ENCODE results near the gene MMS22L. TPM values are rescaled to one million over a fixed set of nuclear protein-coding genes. Genes with fewer than 3 reads are reported as not detected.
A peak's percentile ranks its signal among the peaks of the same experiment; 100 is the strongest.

The MMS22L gene, protein sequence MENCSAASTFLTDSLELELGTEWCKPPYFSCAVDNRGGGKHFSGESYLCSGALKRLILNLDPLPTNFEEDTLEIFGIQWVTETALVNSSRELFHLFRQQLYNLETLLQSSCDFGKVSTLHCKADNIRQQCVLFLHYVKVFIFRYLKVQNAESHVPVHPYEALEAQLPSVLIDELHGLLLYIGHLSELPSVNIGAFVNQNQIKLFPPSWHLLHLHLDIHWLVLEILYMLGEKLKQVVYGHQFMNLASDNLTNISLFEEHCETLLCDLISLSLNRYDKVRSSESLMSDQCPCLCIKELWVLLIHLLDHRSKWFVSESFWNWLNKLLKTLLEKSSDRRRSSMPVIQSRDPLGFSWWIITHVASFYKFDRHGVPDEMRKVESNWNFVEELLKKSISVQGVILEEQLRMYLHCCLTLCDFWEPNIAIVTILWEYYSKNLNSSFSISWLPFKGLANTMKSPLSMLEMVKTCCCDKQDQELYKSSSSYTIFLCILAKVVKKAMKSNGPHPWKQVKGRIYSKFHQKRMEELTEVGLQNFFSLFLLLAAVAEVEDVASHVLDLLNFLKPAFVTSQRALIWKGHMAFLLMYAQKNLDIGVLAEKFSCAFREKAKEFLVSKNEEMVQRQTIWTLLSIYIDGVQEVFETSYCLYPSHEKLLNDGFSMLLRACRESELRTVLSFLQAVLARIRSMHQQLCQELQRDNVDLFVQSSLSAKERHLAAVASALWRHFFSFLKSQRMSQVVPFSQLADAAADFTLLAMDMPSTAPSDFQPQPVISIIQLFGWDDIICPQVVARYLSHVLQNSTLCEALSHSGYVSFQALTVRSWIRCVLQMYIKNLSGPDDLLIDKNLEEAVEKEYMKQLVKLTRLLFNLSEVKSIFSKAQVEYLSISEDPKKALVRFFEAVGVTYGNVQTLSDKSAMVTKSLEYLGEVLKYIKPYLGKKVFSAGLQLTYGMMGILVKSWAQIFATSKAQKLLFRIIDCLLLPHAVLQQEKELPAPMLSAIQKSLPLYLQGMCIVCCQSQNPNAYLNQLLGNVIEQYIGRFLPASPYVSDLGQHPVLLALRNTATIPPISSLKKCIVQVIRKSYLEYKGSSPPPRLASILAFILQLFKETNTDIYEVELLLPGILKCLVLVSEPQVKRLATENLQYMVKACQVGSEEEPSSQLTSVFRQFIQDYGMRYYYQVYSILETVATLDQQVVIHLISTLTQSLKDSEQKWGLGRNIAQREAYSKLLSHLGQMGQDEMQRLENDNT
- 10 to 100 TPM; 43.4 to 46.3 TPM for total RNA-seq

DNA sequence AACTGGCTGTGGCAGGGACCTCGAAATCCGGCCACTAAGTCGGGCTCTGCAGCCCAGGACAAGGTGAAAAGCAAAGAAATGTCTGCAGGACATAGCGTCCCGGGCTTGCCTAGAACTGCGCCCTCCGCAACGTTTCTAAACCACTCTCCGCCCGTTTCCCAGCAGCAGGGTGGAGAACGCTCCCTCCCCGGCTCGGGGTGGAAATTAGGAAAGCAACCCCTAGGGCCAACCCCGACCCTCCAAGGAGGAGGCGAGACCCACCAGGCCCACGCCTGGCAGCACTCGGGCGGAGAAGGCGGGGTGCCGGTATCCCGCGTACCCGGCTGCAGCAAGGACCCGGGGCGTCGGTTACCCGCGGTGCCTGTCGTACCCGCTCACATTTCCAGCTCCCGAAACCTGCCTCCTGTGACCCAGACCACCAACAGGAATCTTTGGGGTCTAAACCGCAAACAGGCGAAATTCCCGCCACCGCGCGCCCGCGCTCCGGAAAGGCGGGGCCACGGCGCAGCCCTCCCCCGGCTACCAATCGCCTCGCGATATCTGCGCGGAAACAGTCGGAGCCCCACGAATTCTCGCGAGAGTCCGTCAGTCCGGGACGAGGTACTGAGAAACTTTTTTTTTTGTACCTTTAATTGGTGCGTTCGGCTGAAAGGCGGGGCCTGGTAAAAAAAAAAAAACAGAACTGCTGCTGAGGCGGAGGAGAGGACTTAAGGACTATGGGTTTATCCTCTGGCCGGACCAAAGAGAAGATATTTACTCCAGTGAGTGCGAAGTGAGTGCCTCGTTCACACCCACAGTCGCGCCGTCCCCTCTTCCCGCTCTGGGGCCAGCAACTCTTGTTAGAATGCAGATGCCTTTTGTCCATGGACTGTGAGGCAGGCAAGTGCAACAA is at the start of gene MMS22L:
TSS of gene MMS22L (minus strand) at position 491 of the 892 bp plus-strand sequence. CDS start 739 bp downstream, outside the sequence.
- no peaks in the 10 kb centered on the region for H3K27me3 Mint-ChIP-seq
- H3K27ac Mint-ChIP-seq = peak within 1 kb of the TSS; percentile 89
- CTCF ChIA-PET = no interaction called here
- H3K36me3 Mint-ChIP-seq = peaks cover 23% of the 10 kb centered on the region
- H3K4me1 Mint-ChIP-seq = peaks cover 28% of the 10 kb centered on the region
- DNase-seq (peak; percentile 97), ATAC-seq (peak; percentile 97)
- no peaks in the 10 kb centered on the region for H3K9me3 Mint-ChIP-seq (ENCODE audit: low read depth)
- peak within 1 kb of the TSS; percentile 91 for H3K4me3 Mint-ChIP-seq

DNA sequence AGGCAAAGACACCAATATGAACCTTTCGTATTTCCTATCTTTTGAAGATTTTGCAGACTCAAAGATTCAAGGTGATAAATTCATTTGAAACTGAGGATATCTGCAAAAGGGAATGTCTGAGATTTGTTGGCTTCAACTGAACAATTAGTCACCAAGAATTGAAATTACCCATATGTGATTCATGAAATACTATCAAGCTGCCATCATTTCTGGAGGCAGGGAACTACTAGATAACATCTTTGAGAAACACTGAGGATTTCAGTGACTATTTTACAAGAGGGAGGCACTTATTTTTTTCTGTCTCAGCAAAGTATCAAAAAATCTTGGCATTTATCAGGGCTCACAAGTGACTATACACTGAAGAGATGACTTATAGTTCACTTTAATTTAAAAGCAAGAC is 39.8 kb upstream of the MMS22L start:
- H3K27ac Mint-ChIP-seq = no peak overlapping the region
- H3K4me3 Mint-ChIP-seq = no peak overlapping the region
- ATAC-seq = no peak
- no peak for DNase-seq
- H3K36me3 Mint-ChIP-seq = no peaks in the 10 kb centered on the region
- CTCF ChIA-PET = no interaction called here
- peaks cover 4% of the 10 kb centered on the region for H3K27me3 Mint-ChIP-seq
- H3K9me3 Mint-ChIP-seq (ENCODE audit: low read depth) = no peaks in the 10 kb centered on the region
- H3K4me1 Mint-ChIP-seq = no peaks in the 10 kb centered on the region

DNA sequence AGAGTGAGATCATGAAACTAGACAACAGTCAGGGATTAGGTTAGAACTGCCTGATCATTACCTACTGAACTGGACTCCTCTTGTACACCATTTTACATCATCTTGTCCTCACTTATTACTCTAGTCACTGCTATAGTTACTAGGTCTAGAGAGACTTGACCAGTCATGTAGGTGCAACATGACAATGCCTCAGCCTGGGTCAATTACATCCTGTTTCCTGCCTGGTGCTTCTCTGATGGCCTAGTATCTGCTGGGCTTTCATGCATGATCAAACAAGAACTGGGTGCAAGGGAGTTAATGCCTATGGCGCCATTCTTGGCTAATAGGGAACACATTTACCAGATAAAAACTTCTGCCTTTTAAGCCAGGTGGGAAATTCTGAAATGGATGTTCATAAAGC is 39.2 kb upstream of the MMS22L start:
- DNase-seq (no peak), ATAC-seq (no peak)
- Mint-ChIP-seq H3K4me3 (no peak overlapping the region), H3K27ac (no peak overlapping the region), H3K36me3 (no peaks in the 10 kb centered on the region), H3K4me1 (no peaks in the 10 kb centered on the region), H3K9me3 (ENCODE audit: low read depth) (no peaks in the 10 kb centered on the region), H3K27me3 (peaks cover 2% of the 10 kb centered on the region)
- CTCF ChIA-PET = no interaction called here

DNA sequence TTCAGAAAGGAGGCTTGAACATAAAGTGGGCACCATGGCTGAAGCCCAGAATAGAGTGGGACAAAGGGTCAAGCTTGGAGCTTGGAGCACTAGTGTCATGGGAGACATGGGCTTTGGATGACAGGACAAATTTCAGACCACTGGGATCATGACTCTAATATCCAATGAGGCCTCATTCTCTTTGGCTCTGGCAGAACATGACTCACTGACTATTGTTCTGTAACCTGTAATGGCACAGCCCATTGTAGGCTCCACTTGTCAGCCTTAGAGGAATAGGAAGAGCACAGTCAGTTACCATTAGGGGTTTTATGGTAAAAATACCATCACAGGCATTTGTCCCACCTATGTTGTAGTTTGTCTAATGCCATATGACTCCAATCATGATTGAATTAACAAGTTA is 34.0 kb upstream of the MMS22L start:
- Mint-ChIP-seq H3K36me3 (no peaks in the 10 kb centered on the region), H3K9me3 (ENCODE audit: low read depth) (no peaks in the 10 kb centered on the region), H3K4me1 (no peaks in the 10 kb centered on the region), H3K27me3 (no peaks in the 10 kb centered on the region), H3K4me3 (no peak overlapping the region), H3K27ac (no peak overlapping the region)
- CTCF ChIA-PET = no interaction called here
- ATAC-seq = no peak
- DNase-seq = no peak

DNA sequence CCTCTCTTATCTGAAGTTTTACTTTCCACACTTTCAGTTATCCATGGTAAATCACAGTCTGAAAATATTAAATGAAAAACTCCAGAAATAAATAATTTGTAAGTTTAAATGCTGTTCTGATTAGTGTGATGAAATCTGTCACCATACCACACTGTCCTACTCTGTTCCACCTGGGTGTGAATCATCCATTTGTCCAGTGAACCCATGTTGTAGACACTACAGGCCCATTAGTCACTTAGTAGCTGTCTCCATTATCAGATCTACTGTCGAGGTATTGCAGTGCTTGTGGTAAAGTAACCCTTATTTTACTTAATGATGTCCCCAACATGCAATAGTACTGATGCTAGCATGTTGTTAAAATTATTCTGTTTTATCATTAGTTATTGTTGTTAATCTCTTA is 29.2 kb upstream of the MMS22L start:
- CTCF ChIA-PET = no interaction called here
- ATAC-seq (no peak), DNase-seq (no peak)
- no peaks in the 10 kb centered on the region for H3K27me3 Mint-ChIP-seq
- no peaks in the 10 kb centered on the region for H3K9me3 Mint-ChIP-seq (ENCODE audit: low read depth)
- H3K27ac Mint-ChIP-seq = no peak overlapping the region
- H3K36me3 Mint-ChIP-seq = no peaks in the 10 kb centered on the region
- no peak overlapping the region for H3K4me3 Mint-ChIP-seq
- H3K4me1 Mint-ChIP-seq = no peaks in the 10 kb centered on the region

DNA sequence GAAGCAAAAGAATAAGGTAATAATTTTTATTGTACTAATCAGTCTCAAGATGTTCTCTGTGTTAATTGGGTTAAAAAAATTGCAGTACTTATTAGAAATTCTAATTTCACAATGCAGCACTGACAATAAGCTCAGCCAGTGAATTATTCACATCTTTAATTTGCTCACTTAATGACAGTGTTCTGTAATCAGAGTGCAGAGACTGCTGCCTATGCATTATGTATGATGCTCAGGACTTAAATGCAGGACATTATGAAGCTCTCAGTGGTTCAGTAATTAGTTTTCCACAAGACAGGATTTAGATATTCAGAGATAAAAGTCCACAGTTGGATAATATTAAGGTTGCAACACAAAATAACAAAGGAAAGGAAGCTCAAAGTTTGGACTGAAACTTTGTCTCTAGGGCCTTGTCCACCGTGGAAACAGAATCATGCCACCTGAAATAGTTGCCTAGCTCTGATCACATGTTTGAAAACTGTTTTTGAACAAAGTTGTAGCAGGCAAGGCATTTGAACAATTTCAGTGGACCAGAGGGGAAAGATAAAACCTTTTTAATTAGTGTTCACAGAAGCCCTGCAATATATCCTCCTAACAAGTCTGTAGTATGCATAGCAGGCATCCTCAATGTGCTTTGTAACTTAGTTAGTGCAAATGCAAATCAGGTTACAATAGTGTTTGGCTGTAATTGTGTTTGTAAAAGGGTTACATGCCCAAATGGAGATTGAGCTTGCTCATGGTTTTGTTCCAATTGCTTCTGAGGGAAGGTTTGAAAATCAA is 23.7 kb upstream of the MMS22L start:
- Mint-ChIP-seq H3K27ac (no peak overlapping the region), H3K9me3 (ENCODE audit: low read depth) (no peaks in the 10 kb centered on the region), H3K4me1 (no peaks in the 10 kb centered on the region), H3K4me3 (no peak overlapping the region), H3K27me3 (peaks cover 17% of the 10 kb centered on the region), H3K36me3 (no peaks in the 10 kb centered on the region)
- CTCF ChIA-PET = no interaction called here
- ATAC-seq = no peak
- DNase-seq = no peak

DNA sequence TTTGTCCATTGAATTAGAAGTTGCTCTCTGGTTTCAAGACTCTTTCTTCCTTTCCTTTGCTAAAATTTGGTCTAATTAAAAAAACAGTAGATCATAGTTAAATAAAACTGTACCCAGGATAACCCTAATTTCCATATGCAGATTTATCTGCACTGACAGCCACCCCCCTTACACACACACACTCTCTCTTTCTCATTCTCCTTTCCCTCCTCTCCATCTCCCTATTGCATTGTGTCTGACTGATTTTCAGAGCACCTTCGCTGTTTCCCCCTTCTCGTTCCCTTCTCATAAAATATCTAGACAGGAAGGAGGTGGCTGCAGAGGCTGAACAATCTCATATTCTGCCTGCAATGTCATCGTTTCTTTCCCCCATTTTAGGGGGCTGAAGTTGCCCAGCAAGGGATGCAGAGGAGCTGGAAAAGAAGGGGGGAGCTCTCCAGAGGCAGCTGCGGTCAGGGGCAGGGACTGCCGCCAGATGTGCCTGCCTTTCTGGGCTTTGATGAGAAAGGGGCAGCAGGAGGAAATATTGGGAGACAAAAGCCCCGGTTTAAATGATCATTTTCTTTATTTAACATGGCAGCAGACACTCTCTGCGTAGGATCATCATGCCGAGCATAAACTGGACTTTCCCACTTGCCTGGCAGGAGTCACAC is 22.5 kb upstream of the MMS22L start:
- no peaks in the 10 kb centered on the region for H3K36me3 Mint-ChIP-seq
- H3K27me3 Mint-ChIP-seq = peaks cover 23% of the 10 kb centered on the region
- ATAC-seq (no peak), DNase-seq (no peak)
- H3K4me1 Mint-ChIP-seq = no peaks in the 10 kb centered on the region
- H3K4me3 Mint-ChIP-seq = no peak overlapping the region
- no peaks in the 10 kb centered on the region for H3K9me3 Mint-ChIP-seq (ENCODE audit: low read depth)
- CTCF ChIA-PET = no interaction called here
- no peak overlapping the region for H3K27ac Mint-ChIP-seq

DNA sequence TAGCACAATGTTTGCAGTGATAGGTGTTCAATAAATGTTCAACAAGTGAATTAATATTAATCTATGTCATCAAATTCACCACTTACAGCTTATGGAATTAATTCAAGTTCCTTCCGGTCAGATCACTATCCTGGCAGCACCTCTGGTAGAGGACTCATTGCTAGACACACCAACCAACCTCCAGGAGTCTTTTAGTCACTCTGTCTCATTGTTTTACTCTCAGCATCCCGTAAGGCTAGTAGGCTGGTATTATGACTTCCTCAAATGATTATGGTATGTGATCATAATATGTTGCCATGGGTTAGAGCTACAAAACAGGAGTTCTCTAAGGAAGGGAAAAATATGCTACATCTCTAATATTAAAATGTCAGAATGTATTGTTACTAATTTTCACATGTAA is 21.7 kb upstream of the MMS22L start:
- Mint-ChIP-seq H3K27ac (no peak overlapping the region), H3K4me1 (no peaks in the 10 kb centered on the region), H3K36me3 (no peaks in the 10 kb centered on the region), H3K27me3 (peaks cover 23% of the 10 kb centered on the region), H3K4me3 (no peak overlapping the region), H3K9me3 (ENCODE audit: low read depth) (no peaks in the 10 kb centered on the region)
- DNase-seq = no peak
- ATAC-seq = no peak
- CTCF ChIA-PET = no interaction called here

DNA sequence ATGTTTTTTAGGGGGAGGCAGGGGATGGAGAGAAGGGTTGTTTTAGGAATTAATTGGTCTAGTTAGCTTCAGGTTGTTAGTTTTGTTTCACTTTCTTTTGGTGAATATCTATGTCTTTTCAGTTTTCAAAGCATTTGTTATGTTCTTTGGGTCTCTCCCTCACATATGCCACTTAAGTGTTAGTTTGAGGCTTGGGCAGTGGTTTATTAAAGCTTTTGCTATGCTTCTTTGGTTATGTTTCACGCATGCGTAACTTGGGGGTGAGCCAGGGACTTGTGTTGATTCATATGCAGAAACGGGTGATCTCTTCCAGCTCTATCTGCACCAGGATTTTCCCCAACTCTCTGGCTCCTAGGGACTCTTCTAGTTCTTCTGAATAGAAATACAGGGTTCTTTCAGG is 11.4 kb upstream of the MMS22L start:
- ATAC-seq = no peak
- H3K36me3 Mint-ChIP-seq = no peaks in the 10 kb centered on the region
- CTCF ChIA-PET = no interaction called here
- peak overlapping the region; percentile 18 for H3K4me3 Mint-ChIP-seq
- H3K4me1 Mint-ChIP-seq = peaks cover 3% of the 10 kb centered on the region
- H3K27me3 Mint-ChIP-seq = peaks cover 37% of the 10 kb centered on the region
- H3K9me3 Mint-ChIP-seq (ENCODE audit: low read depth) = peaks cover 1% of the 10 kb centered on the region
- DNase-seq = no peak
- no peak overlapping the region for H3K27ac Mint-ChIP-seq

DNA sequence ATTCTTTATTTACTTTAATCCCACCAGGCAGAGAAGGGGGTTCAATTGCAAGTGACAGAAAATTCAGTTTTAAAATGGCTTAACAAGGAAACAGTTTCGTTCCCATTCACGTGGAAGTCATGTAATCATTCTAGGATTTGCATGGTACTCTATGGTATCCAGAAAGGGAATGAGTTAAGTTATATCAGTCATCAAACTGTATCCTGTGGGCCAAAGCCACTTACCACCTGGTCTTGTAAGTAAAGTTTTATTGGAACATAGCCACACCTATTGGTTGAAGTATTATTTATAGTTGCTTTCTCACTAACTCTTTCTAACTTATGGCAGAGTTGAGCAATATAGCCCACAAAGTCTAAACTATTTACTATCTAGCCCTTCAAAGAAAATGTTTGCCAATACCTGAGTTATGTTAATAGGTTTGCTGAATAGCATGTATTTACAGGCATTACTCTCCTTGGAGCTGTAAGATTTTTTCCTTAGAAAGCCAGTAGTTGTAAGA is 10.2 kb upstream of the MMS22L start:
- DNase-seq (no peak), ATAC-seq (no peak)
- H3K9me3 Mint-ChIP-seq (ENCODE audit: low read depth) = peaks cover 10% of the 10 kb centered on the region
- peaks cover 6% of the 10 kb centered on the region for H3K36me3 Mint-ChIP-seq
- CTCF ChIA-PET = no interaction called here
- H3K4me3 Mint-ChIP-seq = no peak overlapping the region
- peaks cover 3% of the 10 kb centered on the region for H3K4me1 Mint-ChIP-seq
- H3K27ac Mint-ChIP-seq = no peak overlapping the region
- H3K27me3 Mint-ChIP-seq = peaks cover 32% of the 10 kb centered on the region

DNA sequence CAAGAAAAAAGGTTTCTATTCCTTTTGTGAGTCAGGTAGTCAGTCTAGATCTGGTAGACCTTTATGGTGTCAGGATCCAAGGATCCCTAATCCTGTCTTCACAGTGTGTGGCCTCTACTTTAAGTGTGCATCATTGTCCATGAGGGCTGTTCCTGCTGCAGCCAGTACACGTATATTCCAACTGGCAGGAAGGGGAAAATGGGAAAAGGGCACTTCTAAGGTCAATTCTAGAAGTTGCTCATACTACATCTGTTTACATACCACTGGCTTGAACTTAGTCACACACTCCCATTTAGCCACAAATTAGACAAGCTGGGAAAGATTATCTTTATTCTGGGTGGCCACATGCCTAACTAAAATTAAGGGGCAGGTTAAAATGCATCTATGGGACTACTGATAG is 9.7 kb upstream of the MMS22L start:
- DNase-seq = no peak
- Mint-ChIP-seq H3K9me3 (ENCODE audit: low read depth) (peaks cover 10% of the 10 kb centered on the region), H3K4me3 (no peak overlapping the region)

DNA sequence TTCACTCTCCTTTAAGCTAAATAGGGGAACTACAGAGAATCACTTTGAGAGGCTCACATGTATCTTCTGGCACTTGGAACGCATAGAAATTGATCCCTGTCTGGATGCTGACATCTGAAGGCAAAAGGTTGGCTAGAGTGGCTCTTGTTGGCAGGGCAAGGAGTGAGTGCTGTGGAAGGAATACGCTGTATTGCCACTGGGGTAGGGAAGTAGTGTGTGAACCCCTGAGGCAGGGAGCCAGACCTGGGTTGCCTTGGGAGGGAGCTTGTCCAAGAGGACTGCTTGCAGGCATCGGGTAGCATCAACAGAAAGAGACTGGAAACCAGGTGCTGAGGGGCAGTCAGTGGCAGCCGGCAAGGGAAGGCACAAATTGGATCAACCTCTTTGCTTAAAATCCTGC is 8.9 kb upstream of the MMS22L start:
- Mint-ChIP-seq H3K9me3 (ENCODE audit: low read depth) (peaks cover 10% of the 10 kb centered on the region), H3K4me1 (peaks cover 3% of the 10 kb centered on the region), H3K4me3 (no peak overlapping the region), H3K27me3 (peaks cover 32% of the 10 kb centered on the region), H3K36me3 (peaks cover 6% of the 10 kb centered on the region), H3K27ac (no peak overlapping the region)
- CTCF ChIA-PET = no interaction called here
- ATAC-seq (no peak), DNase-seq (no peak)

More for the DNA sequence above, 9.7 kb upstream of the MMS22L start:
- CTCF ChIA-PET = no interaction called here
- Mint-ChIP-seq H3K27me3 (peaks cover 32% of the 10 kb centered on the region), H3K27ac (no peak overlapping the region), H3K36me3 (peaks cover 6% of the 10 kb centered on the region), H3K4me1 (peaks cover 3% of the 10 kb centered on the region)
- no peak for ATAC-seq
